ENCODE data around the gene HS1BP3.

The HS1BP3 gene

DNA sequence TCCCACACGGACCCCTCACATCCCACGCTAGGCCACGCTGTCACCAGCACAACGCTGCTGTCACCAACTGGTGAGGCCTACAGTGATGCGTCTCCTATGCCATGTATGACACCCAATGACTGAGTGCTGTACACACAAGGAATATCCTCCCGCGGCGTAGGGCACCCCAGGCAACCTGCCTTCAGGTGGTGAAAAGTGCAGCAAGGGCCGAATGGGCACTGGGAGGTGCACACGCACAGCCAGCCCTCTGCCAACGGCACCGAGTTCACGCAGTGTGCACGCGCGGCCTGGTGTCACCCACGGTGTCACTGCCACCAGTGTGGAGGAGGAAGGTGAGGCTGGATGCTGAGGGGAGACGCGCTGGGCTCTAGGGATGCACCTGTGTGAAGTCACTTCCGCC is 4.5 kb downstream of the HS1BP3 start:
- Histone ChIP-seq H2AK5ac (ENCODE audit: low read length) (no peak overlapping the region), H3K23ac (ENCODE audit: low read length) (no peak overlapping the region), H2BK5ac (ENCODE audit: low read depth, low read length, poor library complexity) (no peak overlapping the region), H3K9ac (ENCODE audit: low read length) (no peak overlapping the region), H3K9me3 (ENCODE audit: insufficient read depth, low read depth, low read length) (peaks cover 3% of the 10 kb centered on the region), H3K4ac (ENCODE audit: low read depth, low read length) (no peak overlapping the region), H4K8ac (ENCODE audit: low read depth, low read length) (no peak overlapping the region), H2BK120ac (ENCODE audit: insufficient read depth, low read length, poor library complexity) (no peak overlapping the region), H3K27me3 (ENCODE audit: insufficient read depth, low read length) (no peaks in the 10 kb centered on the region), H3K79me1 (ENCODE audit: low read length) (peaks cover 10% of the 10 kb centered on the region), H2AFZ (ENCODE audit: insufficient read depth, low read length, poor library complexity) (no peak overlapping the region), H3K4me3 (ENCODE audit: low read depth, low read length) (no peak overlapping the region), H3K14ac (ENCODE audit: low read length) (no peak overlapping the region), H3K79me2 (ENCODE audit: control insufficient read depth, insufficient read depth, low read length, poor library complexity) (peaks cover 5% of the 10 kb centered on the region), H4K12ac (ENCODE audit: low read depth, low read length) (no peak overlapping the region), H3K36me3 (ENCODE audit: control insufficient read depth in 1 of 2, insufficient read depth in 2 of 2, low read length in 2 of 2) (peaks cover 12 to 20% of the 10 kb centered on the region in 2 experiments), H3K18ac (ENCODE audit: low read length) (no peak overlapping the region), H3K27ac (ENCODE audit: low read depth, low read length) (no peak overlapping the region), H4K91ac (ENCODE audit: low read depth, low read length) (no peak overlapping the region), H2BK12ac (ENCODE audit: low read length) (no peak overlapping the region), H3K4me1 (ENCODE audit: control insufficient read depth in 1 of 2, insufficient read depth in 2 of 2, low read length in 2 of 2) (peaks cover 4 to 11% of the 10 kb centered on the region in 2 experiments), H3K4me2 (ENCODE audit: low read length) (no peak overlapping the region)
- no CpG with 5 or more reads among the region's 20 CpGs for WGBS (ENCODE audit: extremely low coverage, insufficient coverage, insufficient read length)
- no peak for DNase-seq

DNA sequence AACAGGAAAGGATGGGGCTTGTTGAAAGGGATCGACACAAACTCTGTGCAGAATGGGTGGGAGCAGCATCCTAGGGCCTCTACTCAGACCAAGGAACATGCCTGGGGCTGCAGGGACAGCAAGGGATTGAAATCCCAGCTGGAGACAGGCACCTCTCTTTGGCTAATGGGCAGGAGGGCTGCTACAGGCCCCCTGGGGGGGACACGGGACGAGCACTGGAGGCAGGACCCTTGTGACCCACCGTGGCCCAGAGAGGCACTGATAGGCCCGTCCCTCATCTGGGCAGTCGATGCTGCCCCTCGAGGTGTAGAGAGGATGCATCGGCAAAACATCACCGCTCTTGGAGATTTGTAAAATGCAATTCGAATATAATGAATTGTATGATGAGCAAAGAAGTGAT is 5.1 kb downstream of the HS1BP3 start:
- H3K79me1 ChIP-seq (ENCODE audit: low read length) = peaks cover 5% of the 10 kb centered on the region
- H2BK12ac ChIP-seq (ENCODE audit: low read length) = no peak overlapping the region
- no peak overlapping the region for H3K27ac ChIP-seq (ENCODE audit: low read depth, low read length)
- H2BK5ac ChIP-seq (ENCODE audit: low read depth, low read length, poor library complexity) = no peak overlapping the region
- H3K4me2 ChIP-seq (ENCODE audit: low read length) = no peak overlapping the region
- no peak overlapping the region for H3K4me3 ChIP-seq (ENCODE audit: low read depth, low read length)
- H4K8ac ChIP-seq (ENCODE audit: low read depth, low read length) = no peak overlapping the region
- no CpG with 5 or more reads among the region's 10 CpGs for WGBS (ENCODE audit: extremely low coverage, insufficient coverage, insufficient read length)
- no peak overlapping the region for H3K4ac ChIP-seq (ENCODE audit: low read depth, low read length)
- H4K12ac ChIP-seq (ENCODE audit: low read depth, low read length) = no peak overlapping the region
- no peak overlapping the region for H4K91ac ChIP-seq (ENCODE audit: low read depth, low read length)
- no peak overlapping the region for H3K23ac ChIP-seq (ENCODE audit: low read length)
- H3K79me2 ChIP-seq (ENCODE audit: control insufficient read depth, insufficient read depth, low read length, poor library complexity) = peaks cover 4% of the 10 kb centered on the region
- H3K9ac ChIP-seq (ENCODE audit: low read length) = no peak overlapping the region
- no peak overlapping the region for H2AFZ ChIP-seq (ENCODE audit: insufficient read depth, low read length, poor library complexity)
- H2BK120ac ChIP-seq (ENCODE audit: insufficient read depth, low read length, poor library complexity) = no peak overlapping the region
- H3K27me3 ChIP-seq (ENCODE audit: insufficient read depth, low read length) = no peaks in the 10 kb centered on the region
- DNase-seq = no peak
- no peak overlapping the region for H2AK5ac ChIP-seq (ENCODE audit: low read length)
- H3K18ac ChIP-seq (ENCODE audit: low read length) = no peak overlapping the region
- peaks cover 17 to 24% of the 10 kb centered on the region in 2 experiments for H3K36me3 ChIP-seq (ENCODE audit: control insufficient read depth in 1 of 2, insufficient read depth in 2 of 2, low read length in 2 of 2)
- no peak overlapping the region for H3K14ac ChIP-seq (ENCODE audit: low read length)
- H3K9me3 ChIP-seq (ENCODE audit: insufficient read depth, low read depth, low read length) = peaks cover 5% of the 10 kb centered on the region
- H3K4me1 ChIP-seq (ENCODE audit: control insufficient read depth in 1 of 2, insufficient read depth in 2 of 2, low read length in 2 of 2) = peaks cover 3 to 10% of the 10 kb centered on the region in 2 experiments

DNA sequence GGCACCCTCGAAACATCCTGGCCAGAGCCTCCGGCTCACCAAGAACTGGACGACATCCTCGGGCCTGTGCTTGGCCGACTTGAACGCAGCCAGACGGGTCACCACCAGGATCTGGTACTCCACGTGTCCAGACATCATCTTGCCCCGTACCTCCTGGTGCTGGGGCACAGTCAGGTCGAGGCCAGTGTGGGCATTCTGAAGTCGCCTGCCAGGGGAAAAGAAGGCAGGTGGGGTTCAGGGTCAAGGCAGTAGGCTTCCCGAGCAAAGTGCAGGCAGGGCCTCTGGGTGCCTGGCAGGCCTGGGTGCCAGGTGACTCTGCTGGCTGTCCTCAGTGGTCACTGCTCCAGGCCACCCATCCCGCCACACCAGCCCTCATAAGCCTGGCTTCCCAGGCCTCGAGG is 5.6 kb downstream of the HS1BP3 start:
- Histone ChIP-seq H3K4me3 (ENCODE audit: low read depth, low read length) (no peak overlapping the region), H3K23ac (ENCODE audit: low read length) (no peak overlapping the region), H3K18ac (ENCODE audit: low read length) (no peak overlapping the region), H4K8ac (ENCODE audit: low read depth, low read length) (no peak overlapping the region), H3K79me1 (ENCODE audit: low read length) (peaks cover under 1% of the 10 kb centered on the region), H3K14ac (ENCODE audit: low read length) (no peak overlapping the region), H2BK5ac (ENCODE audit: low read depth, low read length, poor library complexity) (no peak overlapping the region), H3K27ac (ENCODE audit: low read depth, low read length) (no peak overlapping the region), H3K4ac (ENCODE audit: low read depth, low read length) (no peak overlapping the region), H3K4me2 (ENCODE audit: low read length) (no peak overlapping the region), H2AFZ (ENCODE audit: insufficient read depth, low read length, poor library complexity) (no peak overlapping the region), H3K79me2 (ENCODE audit: control insufficient read depth, insufficient read depth, low read length, poor library complexity) (no peaks in the 10 kb centered on the region), H3K36me3 (ENCODE audit: control insufficient read depth in 1 of 2, insufficient read depth in 2 of 2, low read length in 2 of 2) (peaks cover 22 to 29% of the 10 kb centered on the region in 2 experiments), H4K12ac (ENCODE audit: low read depth, low read length) (no peak overlapping the region), H3K27me3 (ENCODE audit: insufficient read depth, low read length) (no peaks in the 10 kb centered on the region), H3K9me3 (ENCODE audit: insufficient read depth, low read depth, low read length) (peaks cover 5% of the 10 kb centered on the region), H2BK12ac (ENCODE audit: low read length) (no peak overlapping the region), H4K91ac (ENCODE audit: low read depth, low read length) (no peak overlapping the region), H2AK5ac (ENCODE audit: low read length) (no peak overlapping the region), H3K9ac (ENCODE audit: low read length) (no peak overlapping the region), H2BK120ac (ENCODE audit: insufficient read depth, low read length, poor library complexity) (no peak overlapping the region), H3K4me1 (ENCODE audit: control insufficient read depth in 1 of 2, insufficient read depth in 2 of 2, low read length in 2 of 2) (peaks cover 2 to 8% of the 10 kb centered on the region in 2 experiments)
- no CpG with 5 or more reads among the region's 14 CpGs for WGBS (ENCODE audit: extremely low coverage, insufficient coverage, insufficient read length)
- no peak for DNase-seq

DNA sequence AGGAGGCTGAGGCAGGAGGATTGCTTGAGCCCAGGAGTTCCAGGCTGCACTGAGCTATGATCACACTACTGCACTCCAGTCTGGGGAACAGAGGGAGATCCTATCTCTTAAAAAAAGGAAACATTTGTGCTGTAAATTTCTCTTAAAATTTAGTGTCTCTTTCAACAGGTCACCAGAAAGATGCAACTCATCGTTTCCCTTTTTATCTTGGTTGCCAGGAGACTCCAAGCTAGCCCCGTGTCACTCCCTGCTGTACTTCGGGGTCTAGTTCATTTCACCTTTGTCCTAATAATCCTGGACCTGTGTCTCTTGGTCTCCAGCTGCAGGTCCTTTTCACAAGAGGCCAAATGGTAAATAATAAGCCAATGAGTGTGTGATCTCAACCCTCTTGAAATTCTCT is 7.1 kb downstream of the HS1BP3 start:
- Histone ChIP-seq H2BK12ac (ENCODE audit: low read length) (no peak overlapping the region), H3K9me3 (ENCODE audit: insufficient read depth, low read depth, low read length) (peaks cover 5% of the 10 kb centered on the region), H3K4ac (ENCODE audit: low read depth, low read length) (no peak overlapping the region), H3K4me1 (ENCODE audit: control insufficient read depth in 1 of 2, insufficient read depth in 2 of 2, low read length in 2 of 2) (no peaks in the 10 kb centered on the region), H2BK5ac (ENCODE audit: low read depth, low read length, poor library complexity) (no peak overlapping the region), H3K9ac (ENCODE audit: low read length) (no peak overlapping the region), H2BK120ac (ENCODE audit: insufficient read depth, low read length, poor library complexity) (no peak overlapping the region), H3K4me3 (ENCODE audit: low read depth, low read length) (no peak overlapping the region), H4K91ac (ENCODE audit: low read depth, low read length) (no peak overlapping the region), H4K12ac (ENCODE audit: low read depth, low read length) (no peak overlapping the region), H3K4me2 (ENCODE audit: low read length) (no peak overlapping the region), H3K36me3 (ENCODE audit: control insufficient read depth in 1 of 2, insufficient read depth in 2 of 2, low read length in 2 of 2) (peaks cover 26 to 34% of the 10 kb centered on the region in 2 experiments), H3K14ac (ENCODE audit: low read length) (no peak overlapping the region), H3K23ac (ENCODE audit: low read length) (no peak overlapping the region), H3K79me2 (ENCODE audit: control insufficient read depth, insufficient read depth, low read length, poor library complexity) (no peaks in the 10 kb centered on the region), H3K27ac (ENCODE audit: low read depth, low read length) (no peak overlapping the region), H3K79me1 (ENCODE audit: low read length) (no peaks in the 10 kb centered on the region), H3K18ac (ENCODE audit: low read length) (no peak overlapping the region), H2AK5ac (ENCODE audit: low read length) (no peak overlapping the region), H2AFZ (ENCODE audit: insufficient read depth, low read length, poor library complexity) (no peak overlapping the region), H3K27me3 (ENCODE audit: insufficient read depth, low read length) (no peaks in the 10 kb centered on the region), H4K8ac (ENCODE audit: low read depth, low read length) (no peak overlapping the region)
- WGBS (ENCODE audit: extremely low coverage, insufficient coverage, insufficient read length) = no CpG with 5 or more reads among the region's 3 CpGs
- DNase-seq = no peak
